Hindlimb muscle (tissue), 1 donor: ENCODE measurements around the gene ABHD16A. TPM values are rescaled to one million over a fixed set of nuclear protein-coding genes. Genes with fewer than 3 reads are reported as not detected.

ENCODE experiments used
- DNase-seq: peaks from one replicate; pipeline ENCODE4 v3.0.0-alpha.2; 2013
- polyA plus RNA-seq: library from polyadenylated mRNA; unstranded; fragments of 120-200 nt; gene quantifications from one replicate; pipeline ENCODE4 v1.2.1, GENCODE V29; 2013; ENCODE audit not compliant: insufficient read length

The ABHD16A gene
- polyA plus RNA-seq, 1 donor = 54.6 TPM

GRCh38 chr6:31687860-31688693 is 15.0 kb downstream of the ABHD16A start:
- DNase-seq = no peak

DNA sequence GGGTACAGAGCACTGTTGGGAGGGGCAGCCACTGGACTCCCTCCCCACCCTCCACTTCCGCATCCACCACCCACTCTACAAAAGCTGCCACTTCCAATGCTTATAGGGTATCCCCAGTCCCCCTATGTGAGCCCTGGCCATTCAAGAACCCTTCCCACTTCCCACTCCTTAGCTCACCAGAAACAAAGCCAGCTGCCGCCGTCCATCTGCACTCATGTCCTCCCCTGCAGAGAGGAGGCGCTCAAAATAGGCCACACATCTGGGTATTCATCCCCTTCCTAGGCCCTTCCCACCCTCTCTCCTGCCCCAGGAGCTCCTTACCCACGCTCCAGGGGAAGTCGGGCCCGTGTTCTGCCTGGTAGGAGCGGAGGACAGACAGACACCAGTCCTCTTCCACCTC is 15.8 kb downstream of the ABHD16A start:
- DNase-seq = no peak

DNA sequence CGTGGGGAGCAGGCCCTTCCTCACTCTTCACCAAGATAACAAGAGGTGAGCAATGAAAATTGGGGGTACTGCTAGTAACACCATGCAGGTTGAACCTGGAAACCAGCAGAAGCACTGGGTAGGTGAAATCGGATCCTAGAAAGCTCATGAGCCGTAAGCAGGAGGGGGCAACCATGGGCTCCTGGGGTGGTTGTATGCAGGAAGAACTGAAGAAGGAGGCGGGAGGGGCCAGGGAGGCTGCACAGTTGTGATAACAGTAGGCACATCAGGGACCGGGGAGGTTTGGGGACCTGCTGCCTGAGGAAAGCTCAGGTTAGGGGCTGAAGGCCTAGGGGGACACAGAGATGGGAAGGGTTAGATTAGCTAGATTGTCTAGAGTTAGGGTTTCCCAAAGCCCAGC is 16.6 kb downstream of the ABHD16A start:
- DNase-seq = no peak

- no peak for DNase-seq
These were observed 19.5 kb downstream of the ABHD16A start for GRCh38 chr6:31683591-31683990.

DNA sequence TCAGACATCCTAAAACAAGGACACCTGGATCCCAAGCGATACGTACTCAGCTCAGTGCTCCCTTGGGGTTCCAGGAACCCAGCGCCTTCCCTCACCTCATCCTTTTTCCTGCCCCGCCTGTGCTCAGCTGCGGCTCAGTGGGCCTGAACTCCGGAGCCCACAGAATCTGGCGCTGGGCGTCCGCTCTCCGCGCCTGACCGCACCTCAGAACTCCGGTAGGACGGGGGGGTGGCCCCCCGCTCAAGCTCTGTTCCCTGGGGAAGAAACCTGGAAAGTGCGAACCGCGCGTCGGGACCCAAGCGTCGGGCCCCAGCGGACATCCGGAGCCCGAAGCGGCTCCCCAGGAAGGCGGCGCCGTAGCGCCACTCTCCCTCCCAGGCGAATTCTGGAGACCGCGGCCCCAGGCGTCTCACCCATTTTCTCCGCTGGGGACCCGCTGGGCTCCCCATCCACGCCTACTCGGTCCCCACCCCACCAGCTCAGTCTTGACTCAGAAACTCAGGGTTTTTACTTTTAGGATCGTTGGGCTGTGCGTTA is 21.9 kb downstream of the ABHD16A start:
- DNase-seq = peak; percentile 36

- DNase-seq = peak; percentile 87
These were observed 22.6 kb downstream of the ABHD16A start, which contains the start of gene LY6G5C for GRCh38 chr6:31680226-31681134. LY6G5C (minus strand) TSS chr6:31681067; CDS start chr6:31680373, 694 bp downstream.

DNA sequence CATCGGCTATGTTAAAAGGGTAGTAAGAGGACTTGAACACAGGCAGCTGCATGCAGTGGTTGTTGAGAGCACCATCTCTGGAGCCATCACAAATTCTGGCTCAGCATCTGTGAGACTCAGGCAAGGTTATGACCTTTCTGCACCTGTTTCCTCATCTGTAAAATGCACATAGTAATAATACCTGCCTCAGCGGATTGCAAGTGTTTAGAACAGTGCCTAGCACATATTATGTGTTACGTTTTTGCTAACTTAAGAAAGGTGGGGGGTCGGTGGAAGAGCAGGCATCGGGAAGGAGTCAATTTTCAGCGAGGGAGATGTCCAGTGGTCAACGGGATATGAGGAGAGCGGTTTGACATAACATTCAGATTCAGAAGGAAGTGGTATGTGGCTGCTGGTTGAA is 25.2 kb downstream of the ABHD16A start:
- DNase-seq = no peak

GRCh38 chr6:31676904-31677303 is 26.2 kb downstream of the ABHD16A start:
- no peak for DNase-seq

GRCh38 chr6:31676322-31676903 is 26.7 kb downstream of the ABHD16A start:
- DNase-seq = no peak

GRCh38 chr6:31669676-31670075 is 33.4 kb downstream of the ABHD16A start, which contains the start of gene LY6G5B:
LY6G5B (plus strand) TSS chr6:31669976; CDS start chr6:31670951, 975 bp downstream.
- DNase-seq = no peak

DNA sequence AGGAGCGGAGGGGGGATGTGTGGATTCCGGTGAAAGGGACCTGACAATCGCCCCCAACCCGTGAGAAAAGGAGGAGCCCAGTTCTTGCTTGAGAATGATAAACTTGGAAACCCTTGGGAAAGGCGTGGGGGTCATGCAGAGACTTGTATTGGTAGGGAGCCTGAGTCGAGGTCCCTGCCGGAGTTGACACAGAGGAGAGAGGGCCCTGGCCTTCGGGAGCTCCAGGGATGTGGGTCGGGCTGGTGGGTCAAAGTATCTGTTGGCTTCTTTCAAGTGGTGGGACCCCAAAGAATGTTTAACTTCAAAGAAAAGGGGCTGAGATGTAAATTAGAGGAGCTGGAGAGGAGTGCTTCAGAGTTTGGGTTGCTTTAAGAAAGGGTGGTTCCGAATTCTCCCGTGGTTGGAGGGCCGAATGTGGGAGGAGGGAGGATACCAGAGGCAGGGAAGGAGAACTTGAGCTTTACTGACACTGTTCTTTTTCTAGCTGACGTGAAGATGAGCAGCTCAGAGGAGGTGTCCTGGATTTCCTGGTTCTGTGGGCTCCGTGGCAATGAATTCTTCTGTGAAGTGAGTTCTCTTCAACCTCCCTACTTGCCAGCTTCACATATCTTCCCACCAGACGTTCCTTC is 36.7 kb downstream of the ABHD16A start:
- DNase-seq = no peak

DNA sequence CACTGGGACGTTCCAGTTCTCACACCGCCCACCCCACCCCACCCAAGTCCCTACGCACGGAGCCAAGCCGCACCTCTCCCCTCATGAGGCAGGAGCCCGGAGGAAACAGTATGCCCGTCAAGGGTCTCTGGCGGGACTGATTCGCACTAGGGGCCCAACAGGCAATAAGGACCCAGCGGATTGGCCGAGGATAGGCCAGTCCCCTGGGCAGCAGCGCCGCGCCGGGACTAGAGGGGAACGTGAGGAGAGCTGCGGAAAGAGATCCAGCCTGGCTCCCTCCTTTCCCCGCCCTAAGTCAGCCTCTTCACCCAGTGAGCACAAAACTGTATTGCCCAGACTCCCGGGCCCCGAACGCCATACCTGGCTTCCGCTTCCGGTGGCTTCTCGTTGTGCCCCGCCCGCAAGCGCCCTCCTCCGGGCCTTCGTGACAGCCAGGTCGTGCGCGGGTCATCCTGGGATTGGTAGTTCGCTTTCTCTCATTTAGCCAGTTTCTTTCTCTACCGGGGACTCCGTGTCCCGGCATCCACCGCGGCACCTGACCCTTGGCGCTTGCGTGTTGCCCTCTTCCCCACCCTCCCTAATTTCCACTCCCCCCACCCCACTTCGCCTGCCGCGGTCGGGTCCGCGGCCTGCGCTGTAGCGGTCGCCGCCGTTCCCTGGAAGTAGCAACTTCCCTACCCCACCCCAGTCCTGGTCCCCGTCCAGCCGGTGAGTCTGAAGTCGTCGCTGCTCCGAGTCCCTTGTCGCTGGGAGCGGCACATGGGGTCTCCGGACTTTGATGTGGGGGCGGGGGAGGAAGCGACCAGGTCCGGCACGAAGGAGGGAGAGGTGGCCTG is 37.4 kb downstream of the ABHD16A start, which contains the start of gene CSNK2B:
Gene CSNK2B, plus strand, starts transcription at position 580 of the 836 bp plus-strand sequence. CDS start 752 bp downstream, outside the sequence.
- peak; percentile 98 for DNase-seq

DNA sequence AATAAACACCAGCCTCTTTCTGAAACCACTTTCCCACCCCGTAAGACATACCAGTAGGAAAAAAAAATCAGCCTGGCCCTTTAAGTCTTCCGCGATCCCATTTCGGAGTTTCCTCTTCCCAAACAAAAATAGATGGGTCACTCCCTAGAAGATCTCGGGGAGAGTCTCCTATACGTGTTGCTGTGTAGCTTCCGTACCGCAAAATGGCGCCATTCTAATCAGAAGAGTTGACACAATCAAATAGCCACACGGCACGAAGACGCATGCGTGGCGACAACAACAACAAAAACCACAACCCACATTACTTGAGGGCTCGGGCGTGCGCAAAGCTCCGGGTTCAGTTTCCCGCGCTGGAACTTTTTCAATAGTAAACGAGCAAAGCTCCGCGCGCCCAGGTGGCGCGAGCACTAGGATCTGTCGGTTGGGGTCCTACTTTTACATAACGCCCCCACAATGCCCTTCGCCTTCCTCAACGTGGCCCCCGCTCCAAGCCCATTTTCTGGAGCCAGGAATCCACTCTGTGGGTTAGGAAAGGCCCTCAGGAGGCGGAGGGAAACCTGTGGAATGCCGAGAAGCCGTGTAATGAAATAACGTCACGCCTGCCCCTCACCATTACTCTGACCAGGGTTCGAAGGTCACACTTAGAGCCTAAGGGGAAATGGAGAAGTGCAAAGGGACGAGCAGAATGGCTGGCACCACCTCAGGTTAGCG is 38.2 kb downstream of the ABHD16A start, which contains the start of gene GPANK1:
Gene GPANK1, minus strand, starts transcription at position 208 of the 711 bp plus-strand sequence. CDS start 519 bp downstream, outside the sequence.
- peak; percentile 96 for DNase-seq

GRCh38 chr6:31663961-31664789 is 38.9 kb downstream of the ABHD16A start:
- DNase-seq = peak; percentile 59

DNA sequence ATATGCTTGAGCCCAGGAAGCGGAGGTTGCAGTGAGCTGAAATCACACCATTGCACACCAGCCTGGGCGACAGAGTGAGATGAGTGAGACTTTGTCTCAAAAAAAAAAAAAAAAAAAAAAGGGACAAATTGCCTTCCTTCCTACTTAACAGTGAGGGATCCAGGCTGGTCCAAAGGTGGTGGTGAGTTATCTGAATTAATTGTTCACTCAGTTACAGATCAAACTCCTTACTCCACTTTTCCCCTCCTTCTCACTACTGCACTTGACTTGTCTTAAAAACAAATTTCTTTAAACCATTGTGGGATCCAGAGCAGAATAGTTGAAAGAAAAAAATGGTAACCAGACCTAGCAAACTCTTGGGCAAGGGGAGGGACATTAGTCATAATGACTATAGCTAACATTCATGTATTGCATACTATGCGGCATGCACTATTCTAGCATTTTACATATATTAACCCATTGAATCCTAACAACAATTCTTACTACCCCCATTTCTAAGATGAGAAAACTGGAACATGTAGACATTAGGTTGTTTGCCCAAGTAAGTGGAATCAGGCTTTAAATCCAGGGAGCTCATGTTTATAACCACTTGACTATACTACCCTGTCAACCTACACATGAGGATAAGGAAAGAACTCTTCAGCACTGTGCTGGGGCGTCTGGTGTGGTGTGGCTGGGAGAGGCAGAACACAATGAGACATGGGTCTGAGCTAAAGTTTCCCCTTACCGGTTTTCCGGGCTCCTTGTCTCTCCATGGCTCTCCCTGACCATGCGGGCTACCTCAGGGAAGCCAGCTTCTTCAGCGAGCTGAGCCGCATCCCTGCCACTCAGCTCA is 39.8 kb downstream of the ABHD16A start:
- DNase-seq = no peak

DNA sequence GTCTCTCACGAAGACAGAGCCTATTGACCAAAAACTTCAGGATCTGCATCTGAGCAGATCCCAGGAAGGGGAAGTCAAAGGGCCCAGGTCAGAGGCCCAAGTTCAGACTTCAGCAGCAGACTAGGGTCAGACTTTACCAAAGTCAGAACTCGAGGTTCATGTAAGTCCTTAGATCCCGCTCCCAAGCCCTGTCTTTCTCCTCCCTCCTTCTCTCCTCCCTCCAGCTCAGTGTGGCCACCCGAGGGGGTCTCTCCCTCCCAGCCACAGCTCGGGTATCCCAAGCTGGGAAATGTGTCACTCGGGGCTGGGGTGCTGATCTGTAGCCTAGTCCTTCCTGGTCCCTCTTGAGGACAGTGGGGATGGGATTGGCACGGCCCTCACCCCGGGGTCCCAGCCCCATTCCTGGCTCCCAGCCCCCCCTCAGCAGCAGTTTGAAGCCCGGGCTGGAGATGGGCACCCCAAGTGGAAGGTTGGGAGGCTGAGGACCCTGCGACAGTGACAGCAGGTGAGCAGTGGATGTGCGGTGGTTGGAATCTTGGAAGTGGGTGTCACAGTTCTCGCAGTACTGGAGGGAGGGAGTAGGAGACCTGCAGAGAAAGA is 40.9 kb downstream of the ABHD16A start:
- DNase-seq = no peak

DNA sequence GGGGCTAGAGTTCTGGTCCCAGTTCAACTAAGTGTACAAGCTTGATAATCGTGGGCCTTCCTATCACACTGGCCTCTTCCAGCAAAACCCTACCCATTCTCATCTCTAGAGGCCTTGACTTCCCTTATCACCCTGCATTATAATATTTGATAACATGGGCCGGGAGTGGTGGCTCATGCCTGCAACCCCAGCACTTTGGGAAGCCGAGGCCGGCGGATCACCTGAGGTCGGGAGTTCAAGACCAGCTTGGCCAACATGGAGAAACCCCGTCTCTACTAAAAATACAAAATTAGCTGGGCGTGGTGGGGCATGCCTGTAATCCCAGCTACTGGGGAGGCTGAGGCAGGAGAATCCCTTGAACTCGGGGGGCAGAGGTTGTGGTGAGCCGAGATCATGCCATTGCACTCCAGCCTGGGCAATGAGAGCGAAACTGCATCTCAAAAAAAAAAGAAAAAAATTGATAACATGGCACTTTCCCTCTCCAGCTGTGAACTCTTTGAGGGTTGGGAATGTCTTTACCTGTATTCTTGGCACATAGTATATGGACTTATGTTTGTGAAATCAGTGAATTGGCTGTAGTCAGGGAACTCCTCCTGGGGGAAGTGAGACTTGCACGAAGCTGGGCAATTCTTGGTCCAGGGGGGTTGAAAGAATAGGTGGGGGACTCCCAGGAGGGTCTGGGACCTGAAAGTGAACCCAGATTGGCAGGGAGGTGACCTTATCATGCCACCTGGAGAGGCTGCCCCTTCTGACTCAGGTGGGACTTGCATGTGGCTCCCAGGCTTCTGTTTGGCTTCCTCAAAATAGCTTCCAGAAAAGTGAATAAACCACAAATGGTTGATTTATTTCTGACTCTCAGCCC is 41.6 kb downstream of the ABHD16A start:
- no peak for DNase-seq
